Esophagus squamous epithelium (tissue), 4 donors: ENCODE results near the gene PPM1M.

Experiments
- POLR2A ChIP-seq, 4 donors: fragments of 450-650 bp; IDR thresholded peaks; one replicate each; pipeline ENCODE4 v1.6.1; 2017; ENCODE audit warnings: antibody characterized with exemption in 4 of 4, mild to moderate bottlenecking in 4 of 4, moderate library complexity in 3 of 4
- TF ChIP-seq, protein P1 (sequence below), 6 experiments: fragments of 450-650 bp in 4 of 6; fragments of 200-600 bp in 2 of 6; sonication (generic) in 2 of 6; IDR thresholded peaks; one replicate each; pipeline ENCODE4 v1.5.1; 2016 to 2019; ENCODE audit warnings: antibody characterized with exemption in 6 of 6, mild to moderate bottlenecking in 4 of 6, moderate library complexity in 4 of 6

GRCh38 chr3:52247409-52248164 lies 2.0 kb downstream of the PPM1M start:
- TF ChIP-seq, protein P1, sequence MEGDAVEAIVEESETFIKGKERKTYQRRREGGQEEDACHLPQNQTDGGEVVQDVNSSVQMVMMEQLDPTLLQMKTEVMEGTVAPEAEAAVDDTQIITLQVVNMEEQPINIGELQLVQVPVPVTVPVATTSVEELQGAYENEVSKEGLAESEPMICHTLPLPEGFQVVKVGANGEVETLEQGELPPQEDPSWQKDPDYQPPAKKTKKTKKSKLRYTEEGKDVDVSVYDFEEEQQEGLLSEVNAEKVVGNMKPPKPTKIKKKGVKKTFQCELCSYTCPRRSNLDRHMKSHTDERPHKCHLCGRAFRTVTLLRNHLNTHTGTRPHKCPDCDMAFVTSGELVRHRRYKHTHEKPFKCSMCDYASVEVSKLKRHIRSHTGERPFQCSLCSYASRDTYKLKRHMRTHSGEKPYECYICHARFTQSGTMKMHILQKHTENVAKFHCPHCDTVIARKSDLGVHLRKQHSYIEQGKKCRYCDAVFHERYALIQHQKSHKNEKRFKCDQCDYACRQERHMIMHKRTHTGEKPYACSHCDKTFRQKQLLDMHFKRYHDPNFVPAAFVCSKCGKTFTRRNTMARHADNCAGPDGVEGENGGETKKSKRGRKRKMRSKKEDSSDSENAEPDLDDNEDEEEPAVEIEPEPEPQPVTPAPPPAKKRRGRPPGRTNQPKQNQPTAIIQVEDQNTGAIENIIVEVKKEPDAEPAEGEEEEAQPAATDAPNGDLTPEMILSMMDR (IDR thresholded peaks at IDR 0.05) = no peak
- TF ChIP-seq POLR2A (IDR thresholded peaks at IDR 0.05) = no peak
